HG03521 (cell line): ENCODE data around the gene CELA1.
A peak's percentile ranks its signal among the peaks of the same experiment; 100 is the strongest.
"Not testable (repeated sequence)": the region's sequence is repeated elsewhere in the genome, so short reads cannot be mapped to it uniquely, and the experiment has no call there.

ENCODE experiments used
- ATAC-seq: cut with Tn5 transposase; IDR thresholded peaks from one replicate; pipeline ENCODE4 v1.9.1; 2021; ENCODE audit warnings: mild to moderate bottlenecking, moderate library complexity; ENCODE audit not compliant: unreplicated experiment

Gene CELA1

GRCh38 chr12:51349026-51349425 lies 2.5 kb upstream of the CELA1 start:
- ATAC-seq: no peak

- no peak for ATAC-seq
Observed at GRCh38 chr12:51348116-51348515, 1.6 kb upstream of the CELA1 start.

- ATAC-seq: no peak
Observed at GRCh38 chr12:51345681-51346080, 798 bp downstream of the CELA1 start.

GRCh38 chr12:51343201-51343600 lies 3.3 kb downstream of the CELA1 start:
- no peak for ATAC-seq

- ATAC-seq: no peak
Observed at GRCh38 chr12:51342416-51342815, 4.1 kb downstream of the CELA1 start.

- no peak for ATAC-seq
Observed at GRCh38 chr12:51341251-51342007, 5.0 kb downstream of the CELA1 start.

GRCh38 chr12:51339750-51340149 lies 6.7 kb downstream of the CELA1 start:
- no peak for ATAC-seq

- not testable (repeated sequence) for ATAC-seq
Observed at GRCh38 chr12:51337336-51337735, 9.1 kb downstream of the CELA1 start.

GRCh38 chr12:51335931-51336330 lies 10.5 kb downstream of the CELA1 start:
- no peak for ATAC-seq

GRCh38 chr12:51334764-51335163 lies 11.7 kb downstream of the CELA1 start:
- ATAC-seq: no peak

GRCh38 chr12:51333536-51333935 lies 12.9 kb downstream of the CELA1 start:
- no peak for ATAC-seq

GRCh38 chr12:51330186-51330585 lies 16.3 kb downstream of the CELA1 start:
- no peak for ATAC-seq

- ATAC-seq: no peak
Observed at GRCh38 chr12:51329742-51330141, 16.7 kb downstream of the CELA1 start.

GRCh38 chr12:51328587-51328986 lies 17.9 kb downstream of the CELA1 start:
- no peak for ATAC-seq

GRCh38 chr12:51326698-51327439 lies 19.6 kb downstream of the CELA1 start:
- ATAC-seq: no peak

- no peak for ATAC-seq
Observed at GRCh38 chr12:51324953-51325352, 21.5 kb downstream of the CELA1 start.

GRCh38 chr12:51323966-51324895 lies 22.2 kb downstream of the CELA1 start, which contains the start of gene BIN2:
TSS of gene BIN2 (minus strand) at chr12:51324174. CDS start at chr12:51324102, 72 bp downstream.
- peak; percentile 57 for ATAC-seq

- ATAC-seq: peak; percentile 2
Observed at GRCh38 chr12:51323317-51323960, 23.0 kb downstream of the CELA1 start.

- ATAC-seq: no peak
Observed at GRCh38 chr12:51322452-51322851, 24.0 kb downstream of the CELA1 start.

- no peak for ATAC-seq
Observed at GRCh38 chr12:51321882-51322281, 24.6 kb downstream of the CELA1 start.
